NCI-H446 (cell line): Measurements from ENCODE around the gene CRACDL.

Experiments used
- DNase-seq, 2 experiments: peaks; one replicate each; lab custom pipeline; 2025; lab: John Stamatoyannopoulos, UW

CRACDL gene

GRCh38 chr2:98854682-98855081 lies 81.3 kb downstream of the CRACDL start:
- no peak for DNase-seq

- no peak for DNase-seq
Measured at GRCh38 chr2:98852932-98853331, 83.1 kb downstream of the CRACDL start.

DNA sequence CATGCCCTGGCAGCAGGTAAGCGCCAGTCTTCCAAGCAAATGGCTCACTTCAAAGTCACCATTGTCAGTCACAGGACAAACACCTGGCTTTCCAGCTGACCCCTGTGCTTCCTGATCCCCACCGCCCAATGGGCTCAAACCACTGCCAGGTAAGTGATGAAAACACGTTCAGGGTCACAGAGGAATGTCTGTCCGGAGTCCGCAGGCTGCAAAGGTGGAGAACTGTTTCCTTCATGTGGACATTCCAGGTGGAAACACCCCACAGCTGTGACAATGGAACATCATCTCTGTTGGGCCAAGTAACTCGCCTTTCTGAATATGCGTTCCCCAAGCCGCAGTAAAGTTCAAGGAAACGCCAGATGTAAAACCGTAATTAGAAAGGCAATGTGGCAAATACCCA lies 86.0 kb downstream of the CRACDL start:
- DNase-seq, result no peak

DNA sequence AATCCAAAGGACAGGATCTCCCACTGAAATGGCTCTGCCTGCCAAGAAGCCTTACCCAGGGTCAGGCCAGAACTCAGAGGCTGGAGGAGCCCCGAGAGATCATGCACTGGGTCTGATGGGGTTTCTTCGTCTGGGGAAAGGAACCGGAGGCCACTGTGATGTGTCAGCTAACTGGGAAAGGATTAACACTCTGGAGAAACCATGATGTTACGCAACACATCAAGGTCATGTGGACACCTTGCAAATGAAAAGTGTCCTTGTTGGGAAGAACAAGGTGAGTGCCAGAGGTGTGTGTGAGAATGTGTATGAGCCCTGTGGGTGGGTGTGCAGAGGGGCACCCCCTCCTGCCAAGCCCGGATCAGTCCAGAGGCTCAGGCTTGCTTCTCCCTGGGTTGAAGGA lies 86.9 kb downstream of the CRACDL start:
- no peak for DNase-seq

DNA sequence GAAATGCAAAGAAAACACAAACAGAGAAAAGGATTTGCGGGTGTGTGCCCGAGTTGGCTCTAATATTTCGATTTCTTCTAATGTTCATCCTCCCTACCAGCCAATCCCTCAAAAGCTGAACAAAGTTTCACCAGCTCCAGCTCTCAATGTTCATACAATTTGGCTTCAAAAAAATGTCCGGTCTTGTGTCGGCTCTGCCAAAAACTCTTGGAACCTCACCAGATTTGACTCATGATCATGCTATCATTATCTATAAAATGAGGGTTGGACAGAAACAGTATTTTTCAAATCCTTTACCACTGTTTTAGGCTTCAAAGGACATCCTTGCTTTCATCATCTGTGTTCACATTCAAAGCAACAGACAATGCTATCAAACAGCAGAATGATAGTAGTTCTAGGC lies 88.2 kb downstream of the CRACDL start:
- DNase-seq, result peak in 1 of 2 experiments; percentile 55

GRCh38 chr2:98846041-98846440 lies 90.0 kb downstream of the CRACDL start:
- no peak for DNase-seq

GRCh38 chr2:98842136-98842535 lies 93.9 kb downstream of the CRACDL start:
- DNase-seq, result no peak

DNA sequence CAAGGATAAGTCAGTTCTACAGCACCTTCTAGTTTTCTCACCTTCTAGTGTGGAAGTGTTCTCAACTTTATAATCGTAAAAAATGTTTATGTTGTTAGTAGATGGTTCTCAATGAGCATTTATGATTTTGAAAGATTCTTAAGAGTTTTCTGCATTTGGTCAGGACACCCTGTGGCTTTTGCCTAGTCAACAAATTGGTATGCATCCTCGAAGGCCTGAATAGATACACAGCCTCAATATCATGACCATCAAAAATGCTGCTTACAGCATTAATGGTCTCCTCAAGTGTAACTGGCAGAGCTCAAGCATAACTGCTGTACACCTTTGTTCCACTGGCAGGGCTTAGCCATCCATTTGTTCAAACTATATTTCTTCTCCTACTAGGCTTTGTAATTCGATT lies 96.7 kb downstream of the CRACDL start:
- DNase-seq, result no peak

GRCh38 chr2:98835831-98836385 lies 100.1 kb downstream of the CRACDL start:
- DNase-seq, result no peak

DNA sequence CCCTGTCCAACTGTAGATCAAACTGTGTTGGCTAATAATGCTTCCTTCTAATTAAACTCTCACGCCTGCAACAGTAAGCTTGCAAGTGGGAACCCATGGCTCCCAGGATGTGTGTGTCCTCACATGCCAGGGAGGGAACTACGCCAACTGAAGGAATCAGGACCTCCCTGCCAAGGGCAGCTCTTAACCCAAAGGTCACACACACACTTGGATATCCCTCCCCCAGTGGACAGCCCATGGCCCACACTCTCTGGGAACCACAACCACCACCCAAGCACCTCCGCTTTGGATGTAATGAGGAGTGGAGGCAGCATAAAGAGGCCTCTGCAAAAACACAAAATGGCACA lies 102.1 kb downstream of the CRACDL start:
- DNase-seq, result no peak

GRCh38 chr2:98833172-98833916 lies 102.7 kb downstream of the CRACDL start:
- DNase-seq, result no peak

- DNase-seq, result no peak
Measured at GRCh38 chr2:98832172-98832571, 103.9 kb downstream of the CRACDL start.

GRCh38 chr2:98830571-98831145 lies 105.4 kb downstream of the CRACDL start:
- no peak for DNase-seq

DNA sequence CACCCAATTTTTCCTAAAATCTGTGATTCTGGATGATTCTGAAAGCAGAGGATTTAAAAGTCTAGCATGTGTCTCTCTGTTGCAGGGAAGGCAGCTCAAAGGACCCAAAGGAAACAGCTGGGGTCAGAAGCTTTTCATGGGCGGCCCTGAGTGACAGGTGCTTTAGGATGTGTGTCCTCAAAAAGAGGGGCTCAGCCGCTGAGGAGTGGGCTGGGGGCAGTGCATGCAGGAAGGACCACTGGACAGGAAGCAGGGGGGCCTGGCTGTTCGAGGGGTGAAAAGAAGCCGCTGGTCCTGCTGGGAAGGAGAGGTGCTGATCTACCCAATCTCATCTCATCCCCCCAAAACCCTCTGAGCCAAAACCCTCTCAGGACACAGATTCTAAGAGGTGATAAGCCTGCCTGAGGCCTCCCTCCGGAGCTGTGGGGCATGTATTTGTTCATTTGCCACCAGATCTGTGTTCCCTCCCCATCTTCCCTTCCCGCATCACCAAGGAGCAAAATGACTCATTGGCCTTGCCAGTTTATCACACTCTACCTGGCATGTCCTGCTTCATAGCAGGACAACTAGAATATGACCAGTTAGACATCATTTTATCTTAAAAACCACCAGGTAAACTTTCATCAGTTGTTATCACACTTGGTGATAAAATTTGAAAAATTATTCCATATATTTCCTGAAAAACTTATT lies 106.3 kb downstream of the CRACDL start:
- no peak for DNase-seq

GRCh38 chr2:98828793-98829371 lies 107.1 kb downstream of the CRACDL start:
- DNase-seq, result no peak

- no peak for DNase-seq
Measured at GRCh38 chr2:98828369-98828744, 107.7 kb downstream of the CRACDL start.

- no peak for DNase-seq
Measured at GRCh38 chr2:98827625-98828368, 108.2 kb downstream of the CRACDL start.

DNA sequence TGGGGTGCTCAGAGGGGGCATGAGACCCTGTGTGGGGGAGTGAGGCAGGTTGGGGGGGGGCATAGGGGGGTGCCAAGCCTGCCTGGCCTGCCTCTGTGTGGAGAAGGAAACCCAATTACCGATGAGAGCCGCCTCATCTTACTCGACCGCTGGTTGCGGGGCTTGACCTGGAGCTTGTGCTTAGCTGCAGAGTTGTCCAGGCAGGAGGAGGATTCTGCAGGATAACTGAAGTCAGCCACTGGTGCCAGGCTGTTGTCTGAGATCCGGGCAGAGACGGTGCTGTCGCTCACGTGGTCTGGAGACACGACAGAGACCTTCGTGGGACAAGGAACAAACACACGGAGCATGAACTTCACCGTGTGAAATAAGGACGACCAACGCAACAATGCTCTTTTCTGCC lies 109.2 kb downstream of the CRACDL start:
- DNase-seq, result no peak

DNA sequence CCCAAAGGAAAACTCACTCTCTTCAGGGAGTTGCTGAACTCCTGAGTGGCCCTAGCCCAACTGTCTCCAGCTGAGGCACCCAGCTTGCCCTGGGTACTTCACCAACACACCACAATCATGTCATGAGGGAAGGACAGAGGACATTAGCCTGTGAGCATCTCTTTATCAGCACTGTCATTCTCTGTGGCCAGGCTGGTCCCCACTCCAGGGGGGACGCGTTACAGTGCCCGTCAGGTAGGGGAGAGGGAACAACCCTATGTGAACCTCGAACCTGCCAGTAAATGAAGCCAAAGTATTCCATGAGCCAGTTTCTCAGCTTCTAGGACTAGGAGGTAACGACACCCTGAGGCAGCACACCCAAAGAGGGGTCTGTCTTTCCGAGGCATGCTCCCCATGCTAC lies 110.2 kb downstream of the CRACDL start:
- DNase-seq, result no peak

DNA sequence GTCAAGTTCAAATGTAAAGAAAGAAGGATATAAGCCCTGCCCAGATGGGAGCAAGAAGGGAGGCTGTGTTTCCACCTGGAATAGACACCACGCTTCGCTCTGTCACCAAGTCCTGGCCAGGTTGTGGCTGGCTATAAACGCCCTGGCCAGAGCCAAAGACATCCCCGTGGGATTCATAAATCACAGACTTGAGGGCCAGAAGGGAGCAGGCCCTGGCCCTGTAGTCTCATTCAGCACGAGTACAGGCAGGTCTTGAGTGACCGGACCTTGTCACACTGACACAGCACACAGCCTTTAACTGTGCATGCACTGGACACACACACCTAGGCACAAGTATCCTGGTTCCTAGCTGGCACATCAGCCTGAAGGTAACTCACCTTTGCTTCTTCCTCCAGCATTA lies 110.6 kb downstream of the CRACDL start:
- DNase-seq, result no peak

DNA sequence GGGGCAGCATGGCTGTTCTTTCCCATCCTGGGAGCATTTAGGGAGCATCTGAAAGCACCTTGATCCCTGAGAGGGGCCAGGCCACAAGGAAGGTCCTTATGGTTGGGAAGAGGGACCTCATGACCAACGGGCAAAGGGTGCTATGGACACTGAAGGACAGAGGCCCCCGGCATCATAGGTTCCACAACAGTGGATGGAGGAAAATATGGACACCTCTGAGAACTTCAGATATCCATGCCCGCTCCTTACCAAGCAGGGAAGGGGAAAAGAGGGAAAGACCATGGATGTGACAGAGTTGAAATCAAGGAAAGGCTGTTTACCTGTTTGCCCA lies 111.0 kb downstream of the CRACDL start:
- no peak for DNase-seq
